GM19452 (cell line): ENCODE results near the gene ACOT9.
A peak's percentile ranks its signal among the peaks of the same experiment; 100 is the strongest.
"Not testable (repeated sequence)": the region's sequence is repeated elsewhere in the genome, so short reads cannot be mapped to it uniquely, and the experiment has no call there.

Experiments
- ATAC-seq: cut with Tn5 transposase; IDR thresholded peaks from one replicate; pipeline ENCODE4 v1.9.1; 2021; ENCODE audit not compliant: unreplicated experiment

The ACOT9 gene

DNA sequence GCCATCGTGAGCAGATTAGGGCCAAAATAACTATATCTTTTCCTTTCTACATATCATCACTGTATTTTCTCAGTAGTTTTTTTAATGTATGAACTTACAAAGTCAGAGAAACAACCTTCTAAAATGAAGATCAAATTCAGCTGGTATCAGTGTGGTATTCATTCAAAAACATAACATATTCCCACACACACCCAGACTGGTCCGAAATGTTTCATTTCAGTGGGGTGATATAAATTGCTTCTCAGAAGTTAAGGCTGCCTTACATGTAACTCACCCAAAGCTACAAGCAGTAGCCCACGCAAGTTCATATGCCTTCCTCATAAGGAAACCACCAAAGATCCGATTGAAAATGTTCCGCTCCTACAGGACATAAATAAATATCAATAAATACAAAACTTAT, 37.8 kb downstream of the ACOT9 start:
- no peak for ATAC-seq

DNA sequence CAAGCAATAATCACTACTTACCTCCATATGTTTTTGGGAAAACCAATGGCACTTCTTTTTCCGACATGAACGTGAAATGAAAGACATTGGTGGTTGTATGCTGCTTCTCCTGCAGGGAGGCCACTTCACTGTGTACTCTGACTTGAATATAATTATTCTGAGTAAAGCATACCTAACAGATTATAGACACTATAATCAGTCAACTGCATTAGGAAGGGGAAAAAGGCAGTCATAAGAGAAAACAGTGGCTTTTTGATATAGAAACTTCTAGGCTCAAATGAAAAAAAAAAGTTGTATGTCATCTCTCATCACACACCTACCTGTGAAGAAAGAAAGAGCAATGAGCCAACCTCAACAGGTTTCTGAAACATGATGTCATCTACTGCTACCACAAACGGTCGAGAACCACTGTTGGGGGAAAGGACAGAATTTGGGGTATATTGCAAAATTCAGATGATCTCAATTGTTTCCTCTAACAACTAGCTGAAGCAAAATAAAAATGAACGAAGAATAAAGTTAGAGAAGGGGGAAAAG, 38.3 kb downstream of the ACOT9 start:
- ATAC-seq: no peak

DNA sequence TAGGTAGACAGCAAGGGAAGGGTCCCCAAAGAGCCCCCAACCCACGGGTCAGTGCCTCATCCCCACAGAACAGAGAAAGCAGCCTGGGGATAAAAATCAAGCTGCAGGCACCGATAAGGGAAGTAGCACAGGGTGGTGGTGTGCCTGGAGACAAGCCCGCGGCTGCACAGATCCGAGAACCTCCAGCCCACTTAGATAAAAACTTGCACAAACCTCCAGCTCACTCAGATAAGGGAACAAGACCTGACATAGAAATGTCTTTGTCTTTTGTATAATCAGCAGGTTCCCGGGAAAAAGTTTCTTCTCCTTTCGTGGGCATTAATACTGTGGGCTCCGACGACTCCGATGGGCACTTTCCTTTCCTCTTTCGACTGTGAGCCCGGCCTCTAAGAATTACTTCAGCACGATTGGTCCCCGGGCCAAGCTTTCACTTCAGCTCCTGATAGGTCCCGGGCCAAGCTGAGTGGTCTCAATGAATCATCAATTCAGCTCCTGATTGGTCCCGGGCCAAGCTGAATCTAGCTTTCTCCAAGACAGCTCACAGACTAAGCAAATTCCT, 43.4 kb downstream of the ACOT9 start:
- no peak for ATAC-seq

DNA sequence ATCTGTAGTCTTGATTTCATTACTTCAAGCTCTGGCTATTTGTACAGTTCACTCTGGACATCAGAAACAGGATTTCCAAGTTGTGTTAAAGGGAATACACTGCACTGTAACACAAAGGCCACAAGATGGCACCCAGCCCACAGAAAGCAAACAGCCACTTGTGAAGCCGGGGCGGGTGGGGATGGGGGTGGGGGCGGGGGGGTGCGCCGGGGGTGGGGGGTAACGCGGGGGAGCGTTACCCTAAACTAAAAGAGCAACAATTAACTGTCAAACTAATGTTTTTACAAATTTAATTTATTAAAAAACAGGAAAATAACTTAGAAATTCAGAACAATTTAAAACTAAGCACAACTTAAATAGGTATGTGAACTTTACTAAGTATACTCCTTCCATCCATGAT, 48.5 kb downstream of the ACOT9 start:
- no peak for ATAC-seq

DNA sequence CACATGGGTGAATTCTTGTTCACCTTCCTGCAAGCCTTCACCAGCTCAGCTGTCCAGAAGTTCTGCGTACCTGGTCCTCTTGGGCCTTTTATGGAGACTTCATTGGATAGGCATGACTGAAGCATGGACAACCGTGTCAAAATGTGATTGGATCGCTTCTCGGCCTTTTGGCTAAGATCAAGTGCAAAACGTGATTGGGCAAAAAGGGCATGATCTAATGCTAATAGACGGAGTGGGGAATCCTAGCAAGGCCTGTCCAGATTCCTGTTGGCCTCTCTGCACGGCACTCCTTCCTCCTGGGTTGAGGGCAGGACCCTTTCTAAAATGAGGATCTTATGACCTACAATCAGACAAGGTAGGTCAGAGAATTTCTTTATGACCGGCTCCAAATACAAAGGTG, 50.9 kb downstream of the ACOT9 start:
- ATAC-seq: no peak

DNA sequence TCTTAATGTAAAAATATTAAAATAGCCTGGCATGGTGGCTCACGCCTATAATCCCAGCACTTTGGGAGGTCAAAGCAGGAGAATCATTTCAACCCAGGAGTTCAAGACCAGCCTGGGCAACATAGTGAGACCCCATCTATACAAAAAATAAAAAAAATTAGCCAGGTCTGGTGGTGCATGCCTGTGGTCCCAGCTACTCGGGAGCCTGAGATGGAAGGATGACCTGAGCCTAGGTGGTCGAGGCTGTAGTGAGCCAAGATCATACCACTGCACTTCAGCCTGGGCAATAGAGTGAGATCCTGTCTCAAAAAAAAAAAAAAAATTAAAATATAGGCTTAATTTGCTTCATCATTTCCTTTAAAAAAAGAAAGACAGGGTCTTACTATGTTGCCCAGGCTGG, 66.6 kb downstream of the ACOT9 start:
- ATAC-seq: not testable (repeated sequence)

DNA sequence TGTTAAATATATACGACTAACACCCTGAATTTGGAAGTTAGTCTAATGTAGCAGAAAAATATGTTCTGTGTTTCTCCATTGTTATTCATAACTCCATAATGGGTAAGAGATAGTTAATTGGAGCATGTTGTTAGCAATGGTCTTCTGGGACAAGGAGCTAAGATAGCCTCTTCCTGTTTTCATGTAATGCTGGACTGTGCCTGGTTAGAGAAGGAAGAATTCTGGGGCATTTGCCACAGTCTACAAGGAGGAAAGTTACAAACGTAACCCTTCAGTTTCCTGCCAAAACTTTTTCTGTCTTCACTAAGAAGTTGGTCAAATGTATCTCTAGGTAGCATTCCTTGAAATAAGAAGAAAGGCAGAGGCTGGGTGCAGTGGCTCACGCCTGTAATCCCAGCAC, 70.0 kb downstream of the ACOT9 start:
- no peak for ATAC-seq

DNA sequence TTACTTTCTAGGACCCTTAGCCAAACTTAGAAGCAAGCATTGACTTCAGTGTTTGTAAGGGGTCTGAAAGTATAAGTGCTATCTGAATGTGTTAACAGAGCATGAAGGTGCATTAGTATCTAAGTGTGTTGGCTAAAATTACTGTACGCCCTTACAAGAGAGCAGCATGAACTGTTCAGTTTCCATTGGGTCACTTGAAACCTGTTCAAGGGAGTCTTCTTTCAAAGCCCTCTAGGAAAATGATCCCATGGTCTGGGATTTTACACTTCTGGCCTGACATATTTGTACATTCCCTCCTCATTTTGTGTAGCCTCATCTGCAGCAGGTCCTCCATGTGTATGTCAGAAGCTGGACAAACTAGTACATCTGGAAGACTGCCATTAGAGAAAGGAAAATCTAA, 72.5 kb downstream of the ACOT9 start:
- no peak for ATAC-seq

DNA sequence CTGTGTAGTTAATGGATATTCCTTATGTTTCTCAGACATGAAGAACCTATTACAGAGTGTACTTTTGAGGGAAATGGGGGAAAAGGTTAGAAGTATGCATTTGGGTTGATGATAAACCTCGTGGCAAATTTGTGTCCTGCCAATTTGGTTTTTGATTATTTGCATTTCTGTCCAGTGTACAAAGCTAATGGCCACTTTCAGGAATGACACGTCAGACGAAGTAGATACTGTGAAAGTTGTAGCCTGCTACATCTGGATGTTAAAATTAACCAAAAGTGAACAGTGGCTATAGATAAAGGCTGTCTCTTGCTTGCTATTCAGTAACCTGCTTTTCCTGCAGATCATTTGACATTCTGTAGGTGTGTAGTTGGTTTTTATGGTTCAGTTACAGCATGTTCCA, 74.7 kb downstream of the ACOT9 start:
- peak; percentile 51 for ATAC-seq

DNA sequence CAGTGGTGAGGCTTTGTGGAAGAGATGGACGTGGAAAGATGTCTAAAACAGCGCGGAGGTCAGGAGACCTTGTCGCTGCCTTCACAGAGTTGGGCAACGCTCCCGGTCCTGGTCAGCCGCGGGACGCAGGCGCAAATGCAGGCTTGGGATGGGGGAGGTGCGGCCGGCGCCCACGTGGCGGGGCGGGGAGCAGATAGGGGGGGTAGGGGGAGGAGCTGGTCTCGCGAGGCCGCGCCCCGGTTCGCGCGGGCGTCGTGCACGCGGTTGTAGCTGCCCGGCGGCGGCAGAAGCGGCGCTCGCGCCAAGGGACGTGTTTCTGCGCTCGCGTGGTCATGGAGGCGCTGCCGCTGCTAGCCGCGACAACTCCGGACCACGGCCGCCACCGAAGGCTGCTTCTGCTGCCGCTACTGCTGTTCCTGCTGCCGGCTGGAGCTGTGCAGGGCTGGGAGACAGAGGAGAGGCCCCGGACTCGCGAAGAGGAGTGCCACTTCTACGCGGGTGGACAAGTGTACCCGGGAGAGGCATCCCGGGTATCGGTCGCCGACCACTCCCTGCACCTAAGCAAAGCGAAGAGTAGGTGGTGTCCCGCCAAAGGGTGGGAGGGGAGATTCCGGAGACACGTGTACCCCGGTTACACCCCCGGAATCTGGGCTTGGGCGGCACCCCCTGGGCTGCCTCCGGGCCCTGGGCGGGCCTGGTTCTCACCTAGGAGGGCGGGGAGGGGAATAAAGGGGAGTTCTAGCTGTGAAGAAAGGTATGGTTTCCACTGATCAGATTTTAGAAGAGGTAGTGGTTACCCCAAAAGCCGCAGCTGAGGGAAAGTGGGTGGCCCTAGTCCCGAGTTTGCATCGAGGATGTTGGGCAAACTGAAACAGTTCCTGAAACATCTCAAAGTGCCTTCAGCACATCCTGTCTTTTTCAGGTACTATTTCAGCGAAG, 75.6 kb downstream of the ACOT9 start, which contains the start of gene PRDX4:
Gene PRDX4, plus strand, starts transcription at position 255 of the 939 bp plus-strand sequence. Its CDS starts 78 bp downstream, at position 333.
- peak; percentile 58 for ATAC-seq

DNA sequence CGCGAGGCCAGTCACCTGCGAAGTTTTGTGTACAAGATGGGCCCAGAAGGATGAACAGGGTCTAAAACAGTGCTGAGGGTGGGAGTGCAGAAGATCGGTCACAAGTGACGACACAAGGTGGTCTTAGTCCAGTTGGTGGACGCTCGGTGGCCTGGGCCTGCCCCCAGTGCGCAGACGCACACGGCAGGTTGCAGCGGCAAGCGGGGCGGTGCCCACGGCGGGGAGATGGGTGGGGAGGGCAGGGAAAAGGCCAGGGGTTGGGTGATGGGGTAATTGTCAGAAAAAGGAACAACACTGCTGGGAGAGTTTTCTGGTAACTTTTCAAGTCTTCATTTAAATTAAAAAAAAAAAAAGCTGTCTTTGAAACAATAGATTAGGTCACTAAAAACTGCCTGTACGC, 76.8 kb downstream of the ACOT9 start:
- no peak for ATAC-seq

DNA sequence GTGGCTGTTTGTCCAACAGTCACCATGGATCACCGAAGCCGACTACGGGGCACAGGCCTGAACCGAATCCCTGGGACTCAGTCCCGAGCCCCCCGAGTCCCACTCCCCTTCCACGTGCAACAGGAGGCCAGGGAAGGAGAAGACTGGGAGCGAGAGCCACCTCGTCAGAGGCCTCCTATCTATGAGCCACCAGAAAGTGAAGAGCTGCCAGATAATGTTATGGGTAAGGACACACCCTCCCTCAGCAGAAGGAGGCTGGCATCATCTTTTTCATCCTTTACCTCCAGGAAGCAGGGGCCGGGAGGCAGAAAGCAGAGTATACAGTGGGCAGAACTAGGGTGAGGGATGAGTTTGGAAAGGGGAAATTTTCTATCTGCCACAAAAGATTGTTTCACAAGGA, 78.6 kb downstream of the ACOT9 start:
- no peak for ATAC-seq

DNA sequence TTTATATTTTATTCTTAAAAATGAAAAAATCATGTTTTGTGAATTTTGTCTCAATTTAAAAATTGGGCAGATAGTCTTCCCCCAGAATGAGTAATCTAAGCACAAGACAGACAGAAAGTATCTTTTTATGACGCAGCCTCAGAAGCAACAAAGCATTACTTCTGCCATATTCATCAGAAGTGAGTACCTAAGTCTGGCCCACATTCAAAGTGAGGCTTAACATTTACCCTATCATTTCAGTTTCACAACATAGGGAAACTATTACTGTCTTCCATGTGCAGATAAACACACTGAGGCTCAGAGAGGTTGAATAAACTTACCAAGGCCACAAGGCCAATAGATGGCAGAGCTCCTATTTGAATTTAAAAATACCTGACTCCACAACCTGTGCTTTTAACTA, 80.2 kb downstream of the ACOT9 start:
- ATAC-seq: peak; percentile 47

DNA sequence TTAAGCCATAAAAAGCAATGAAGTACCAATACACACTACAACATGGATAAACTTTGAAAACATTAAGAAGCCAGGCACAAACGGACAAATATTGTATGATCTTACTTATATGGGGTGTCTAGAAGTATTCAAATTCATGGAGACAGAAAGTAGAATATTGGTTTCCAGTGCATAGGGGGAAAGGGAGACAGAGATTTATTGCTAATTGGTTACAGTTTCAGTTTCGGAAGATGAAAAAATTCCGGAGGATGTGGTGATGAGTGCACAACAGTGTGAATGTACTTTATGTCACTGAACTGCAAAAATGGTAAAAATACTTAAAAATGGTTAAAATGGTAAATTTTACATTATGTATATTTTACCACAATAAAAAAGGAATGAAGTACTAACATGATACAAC, 80.9 kb downstream of the ACOT9 start:
- ATAC-seq: peak; percentile 65

DNA sequence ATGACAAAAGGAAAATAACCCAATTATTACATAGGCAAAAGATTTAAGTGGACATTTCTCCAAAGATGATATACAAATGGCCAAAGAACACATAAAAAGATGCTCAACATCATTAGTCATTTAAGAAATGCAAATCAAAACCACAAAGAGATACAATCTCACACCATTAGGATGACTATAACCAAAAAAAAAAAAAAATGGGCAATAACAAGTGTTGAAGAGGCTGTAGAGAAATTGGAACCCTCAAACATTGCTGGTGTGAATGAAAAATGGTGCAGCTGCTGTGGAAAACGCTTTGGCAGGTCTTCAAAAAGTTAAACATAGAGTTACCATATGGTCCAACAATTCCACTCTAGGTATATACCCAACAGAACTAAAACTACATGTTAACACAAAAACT, 81.4 kb downstream of the ACOT9 start:
- no peak for ATAC-seq

DNA sequence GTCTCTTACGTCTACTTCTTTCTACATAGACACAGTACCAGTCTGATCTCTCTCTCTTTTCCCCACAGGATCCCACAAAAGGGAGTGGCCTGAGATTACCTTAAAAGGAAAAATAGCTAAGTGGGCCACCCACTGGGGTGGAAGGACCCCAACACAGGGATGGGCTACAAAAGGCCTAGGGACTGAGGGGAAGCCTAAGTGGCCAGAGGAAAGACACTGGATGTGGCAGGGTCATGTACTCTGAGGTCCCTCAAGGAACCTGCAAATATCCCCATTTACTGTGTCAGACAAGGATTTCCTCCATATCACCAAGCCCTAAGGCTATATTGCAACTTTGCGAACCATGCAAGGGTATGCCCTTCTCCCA, 82.3 kb downstream of the ACOT9 start:
- no peak for ATAC-seq

DNA sequence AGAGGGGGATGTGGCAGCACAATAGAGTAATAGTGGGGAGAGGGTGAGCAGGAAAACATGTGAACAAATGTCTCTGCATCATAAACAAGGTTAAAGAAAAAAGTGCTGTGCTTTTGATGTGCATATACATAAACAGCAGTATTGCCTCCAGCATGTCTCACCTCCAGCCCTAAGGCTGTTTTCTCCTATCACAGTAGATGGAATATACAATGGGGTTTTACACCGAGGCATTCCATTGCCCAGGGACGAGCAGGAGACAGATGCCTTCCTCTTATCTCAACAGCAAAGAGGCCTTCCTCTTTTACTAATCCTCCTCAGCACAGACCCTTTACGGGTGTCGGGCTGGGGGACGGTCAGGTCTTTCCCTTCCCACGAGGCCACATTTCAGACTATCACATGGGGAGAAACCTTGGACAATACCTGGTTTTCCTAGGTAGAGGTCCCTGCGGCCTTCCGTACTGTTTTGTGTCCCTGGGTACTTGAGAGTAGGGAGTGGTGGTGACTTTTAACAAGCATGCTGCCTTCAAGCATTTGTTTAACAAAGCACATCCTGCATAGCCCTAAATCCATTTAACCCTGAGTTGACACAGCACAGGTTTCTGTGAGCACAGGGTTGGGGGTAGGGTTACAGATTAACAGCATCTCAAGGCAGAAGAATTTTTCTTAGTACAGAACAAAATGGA, 82.9 kb downstream of the ACOT9 start:
- not testable (repeated sequence) for ATAC-seq

DNA sequence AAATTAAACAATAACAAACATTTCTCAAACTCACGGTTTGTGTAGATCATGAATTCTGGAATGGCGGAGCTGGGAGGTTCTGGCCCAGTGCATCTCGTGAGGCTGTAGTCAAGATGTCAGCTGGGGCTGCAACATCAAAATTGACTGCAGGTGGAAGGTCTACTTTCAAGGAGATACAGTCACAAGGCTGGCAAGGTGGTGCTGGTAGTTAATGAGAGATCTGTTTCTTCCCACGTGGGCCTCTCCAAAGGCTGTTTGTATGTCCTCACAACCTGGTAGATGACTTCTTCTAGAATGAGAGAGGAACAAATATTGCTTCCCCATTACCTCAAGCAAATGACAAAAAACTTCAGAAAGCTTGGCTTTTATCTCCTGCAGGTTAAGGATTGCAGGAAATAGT, 83.7 kb downstream of the ACOT9 start:
- ATAC-seq: no peak

DNA sequence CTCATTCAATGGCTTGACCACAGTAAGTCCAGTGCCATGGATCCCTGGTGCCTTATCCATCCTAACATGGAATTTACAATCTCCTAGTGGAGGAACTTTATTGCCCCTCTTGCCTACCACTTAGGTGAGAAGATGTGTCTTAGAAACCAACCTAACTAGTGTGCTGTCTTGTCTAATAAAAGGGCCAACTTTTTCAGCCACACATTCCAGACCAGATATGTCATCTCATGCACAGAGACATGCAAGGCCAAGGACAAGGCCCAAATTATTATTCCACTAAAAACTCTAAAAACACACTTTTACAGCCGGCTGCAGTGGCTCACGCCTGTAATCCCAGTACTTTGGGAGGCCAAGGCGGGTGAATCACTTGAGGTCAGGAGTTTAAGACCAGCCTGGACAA, 86.4 kb downstream of the ACOT9 start:
- ATAC-seq: no peak

DNA sequence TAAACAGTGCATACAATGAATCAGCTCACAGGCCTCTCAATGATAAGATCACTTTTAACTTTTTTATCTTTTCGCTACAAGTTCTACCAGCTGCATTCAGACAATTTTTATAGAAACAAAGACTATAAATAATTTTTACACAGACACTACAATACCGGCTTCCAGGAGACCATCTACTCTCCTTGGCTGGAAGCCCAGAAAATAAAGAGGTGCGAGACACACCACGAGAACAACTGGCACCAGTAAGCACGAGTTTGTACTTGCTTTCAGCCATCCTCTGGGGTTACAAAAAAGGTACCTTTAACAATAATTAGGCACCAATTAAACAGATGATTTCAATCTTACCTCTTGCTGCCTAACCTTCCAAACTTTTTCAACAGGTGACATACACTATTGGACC, 87.0 kb downstream of the ACOT9 start:
- ATAC-seq: no peak
